Measurements from ENCODE around the gene FOXO1.

Gene FOXO1

DNA sequence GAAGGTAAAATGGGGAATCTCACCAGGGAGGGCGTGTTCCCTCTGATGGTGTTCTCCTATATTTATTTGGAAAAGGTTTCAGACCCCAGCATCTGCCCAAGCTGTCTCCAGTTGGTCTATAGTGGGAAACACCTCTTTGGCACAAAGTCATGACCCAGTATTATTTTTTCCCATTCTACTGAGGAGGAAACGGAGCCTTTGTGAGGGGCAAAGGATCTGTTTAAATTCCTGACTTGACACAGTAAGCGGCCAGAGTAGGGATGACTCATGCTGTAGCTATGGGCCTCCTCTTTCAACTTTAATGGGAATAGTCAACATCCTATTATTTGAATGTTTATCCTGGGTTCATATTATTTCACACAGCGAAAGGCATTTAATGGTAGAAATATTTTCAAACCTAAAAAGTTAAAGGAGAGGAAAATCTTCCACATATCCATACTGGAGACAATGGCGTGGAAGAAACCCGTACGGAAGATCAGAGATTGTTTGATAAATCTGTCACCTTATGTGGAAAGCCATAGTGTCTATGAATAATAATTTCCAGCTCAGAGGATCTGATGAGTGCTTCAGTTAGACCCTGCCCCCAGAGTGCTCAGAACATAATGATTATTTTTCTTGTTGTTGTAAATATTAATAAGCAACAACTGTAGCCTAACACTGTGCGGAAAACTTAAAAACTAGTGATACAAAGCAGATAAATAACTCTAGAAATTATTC, 126.0 kb downstream of the FOXO1 start:
- no peak for DNase-seq (ENCODE audit: low spot score)

DNA sequence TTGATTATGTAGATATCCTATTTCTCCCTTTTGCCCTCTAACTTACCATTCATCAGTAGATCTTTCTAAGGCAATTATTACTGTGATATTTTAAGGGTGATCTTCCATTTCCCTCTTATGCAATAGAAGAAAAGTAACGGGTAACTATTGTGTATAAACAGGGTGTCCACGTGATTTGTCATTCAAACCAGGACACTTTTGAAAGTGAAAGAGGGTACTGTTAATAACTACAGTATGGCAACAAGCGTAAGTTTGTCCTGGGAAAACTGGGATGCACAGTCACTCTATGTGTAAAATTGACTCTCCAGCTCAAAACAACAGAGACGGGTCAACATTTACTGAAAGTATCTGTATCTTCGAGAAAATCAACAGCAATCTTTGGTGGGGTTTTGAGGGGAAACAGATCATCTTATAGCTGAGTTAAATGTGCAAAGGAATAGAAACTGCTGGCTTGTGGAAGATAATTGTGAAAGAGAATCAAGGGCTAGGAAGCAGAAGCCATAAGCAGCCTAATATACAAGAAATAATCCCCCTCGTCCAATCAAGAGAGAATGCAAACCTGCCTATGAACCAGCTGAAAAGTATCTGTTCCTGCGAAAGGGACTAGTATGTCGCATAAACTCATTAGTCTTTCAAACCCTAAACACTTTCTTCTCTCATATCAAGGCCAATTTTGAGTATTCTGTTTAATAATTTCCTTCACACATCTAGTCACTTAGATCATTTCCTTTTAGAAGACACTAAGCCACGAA, 126.7 kb downstream of the FOXO1 start:
- no peak for DNase-seq (ENCODE audit: low spot score)

DNA sequence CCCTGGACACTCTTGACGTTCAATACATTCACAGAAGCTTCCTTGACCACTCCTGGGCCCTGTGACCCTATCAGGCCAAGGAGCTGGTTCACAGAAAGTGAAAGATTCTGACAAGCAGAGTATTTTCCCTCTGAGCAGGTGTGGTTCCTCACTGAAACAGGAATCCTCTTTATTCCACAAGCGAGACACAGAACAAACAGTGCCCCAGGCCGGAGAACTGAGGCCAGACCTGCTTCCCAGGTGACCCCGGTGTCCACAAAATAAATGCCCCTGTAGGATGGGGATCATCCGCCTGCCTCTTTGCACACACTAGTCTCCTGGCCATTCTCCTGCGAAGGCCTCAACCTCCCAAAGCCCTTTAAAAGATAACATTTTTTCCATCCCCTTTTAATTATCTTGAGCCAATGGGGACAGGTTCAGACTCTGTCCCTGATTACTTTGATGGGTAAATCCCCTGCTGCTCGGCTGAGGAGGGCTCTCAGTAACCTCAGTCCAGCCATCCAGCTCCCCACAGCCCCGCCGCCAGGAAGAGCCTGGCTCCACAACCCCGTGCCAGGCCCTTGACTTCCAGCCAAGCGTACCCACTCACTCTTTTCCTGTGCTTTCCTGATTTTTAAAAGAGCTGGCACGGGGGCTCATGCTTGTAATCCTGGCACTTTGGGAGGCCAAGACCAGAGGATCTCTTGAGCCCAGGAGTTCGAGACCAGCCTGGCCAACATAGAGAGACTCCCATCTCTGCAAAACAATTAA, 129.1 kb downstream of the FOXO1 start:
- DNase-seq (ENCODE audit: low spot score) = no peak

DNA sequence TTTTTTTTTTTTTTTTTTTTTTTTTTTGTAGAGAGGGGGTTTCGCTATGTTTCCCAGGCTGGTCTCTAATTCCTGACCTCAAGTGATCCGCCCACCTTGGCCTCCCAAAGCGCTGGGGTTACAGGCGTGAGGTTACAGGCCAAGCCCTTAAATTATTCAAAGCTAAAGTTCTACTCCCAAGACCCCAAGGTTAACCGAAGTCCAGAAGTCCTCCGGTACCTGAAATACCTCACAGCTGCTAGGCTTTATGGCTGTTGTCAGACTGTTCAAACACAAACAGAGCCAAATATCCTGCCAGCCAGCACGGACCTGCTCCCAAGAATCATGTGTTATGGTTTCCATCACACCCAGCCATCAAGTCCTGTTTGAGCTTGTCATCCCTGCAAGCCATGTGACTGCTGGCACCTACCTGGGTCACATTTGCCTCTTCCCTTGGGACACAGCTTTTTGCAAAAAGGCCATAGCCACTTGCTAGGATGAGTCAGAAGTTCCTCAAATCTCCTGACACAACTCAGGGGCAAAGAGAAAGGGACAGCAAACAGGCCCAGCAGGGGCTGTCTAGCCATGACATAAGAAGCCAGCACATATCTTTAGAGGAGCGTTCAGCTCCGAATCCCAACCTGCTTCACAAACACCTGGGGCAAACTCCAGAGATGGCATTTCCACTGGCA, 129.9 kb downstream of the FOXO1 start:
- DNase-seq (ENCODE audit: low spot score) = no peak

DNA sequence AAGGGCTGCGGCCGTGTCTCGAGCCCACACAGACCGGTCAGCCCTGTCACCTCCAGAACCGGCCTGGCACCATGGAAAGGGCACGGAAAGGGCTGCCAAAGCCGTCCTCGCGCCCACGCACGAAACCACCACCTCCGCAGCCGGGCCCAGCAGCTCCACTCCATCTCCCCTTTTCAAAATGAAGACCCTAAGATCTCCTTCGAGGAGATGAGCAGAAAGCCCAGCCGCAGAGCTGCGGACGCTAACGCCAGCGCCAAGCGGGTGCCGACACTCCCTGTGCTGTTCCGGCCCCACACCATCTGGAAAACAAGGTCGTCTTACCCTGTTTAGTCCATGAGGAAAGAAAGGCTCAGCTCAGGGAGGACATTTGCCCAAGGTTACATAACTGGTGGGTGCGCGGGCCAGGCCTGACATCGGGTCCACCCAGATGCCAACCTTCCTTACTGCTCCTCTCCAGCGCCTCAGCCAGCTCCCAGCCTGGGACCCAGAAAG, 131.1 kb downstream of the FOXO1 start:
- no peak for DNase-seq (ENCODE audit: low spot score)

DNA sequence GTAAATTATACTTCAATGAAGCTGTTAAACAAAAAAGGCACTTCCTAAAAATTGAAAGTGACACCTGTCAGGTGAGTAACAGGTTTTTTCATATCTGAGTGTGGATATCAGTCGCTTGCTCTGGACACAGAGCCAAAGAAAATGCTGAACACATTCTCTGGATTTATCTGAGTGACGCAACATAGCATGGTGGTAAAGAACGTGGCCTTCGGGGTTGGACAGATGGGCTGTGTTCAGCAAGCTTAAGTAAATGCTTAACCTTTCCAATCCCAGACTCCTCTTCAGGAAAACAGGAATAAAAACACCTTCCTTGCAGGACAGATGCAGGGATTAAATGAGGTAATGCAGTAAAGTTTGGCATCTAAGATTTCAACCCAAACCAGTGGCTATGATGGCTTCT, 132.0 kb downstream of the FOXO1 start:
- no peak for DNase-seq (ENCODE audit: low spot score)

DNA sequence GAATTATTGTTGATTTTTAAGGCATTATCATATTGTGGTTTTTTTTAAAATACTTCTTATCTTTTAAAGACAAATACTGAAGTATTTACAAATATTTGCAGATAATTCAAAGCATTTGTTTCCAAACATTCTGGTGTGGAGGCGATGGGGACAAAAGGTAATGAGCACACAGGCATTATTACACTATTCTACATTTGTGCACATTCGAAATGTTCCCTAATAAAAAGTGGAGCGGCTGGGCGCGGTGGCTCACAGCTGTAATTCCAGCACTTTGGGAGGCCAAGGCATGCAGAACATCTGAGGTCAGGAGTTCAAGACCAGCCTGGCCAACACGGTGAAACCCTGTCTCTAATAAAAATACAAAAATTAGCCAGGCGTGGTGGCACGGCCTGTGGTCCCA, 133.4 kb downstream of the FOXO1 start:
- DNase-seq (ENCODE audit: low spot score) = no peak

DNA sequence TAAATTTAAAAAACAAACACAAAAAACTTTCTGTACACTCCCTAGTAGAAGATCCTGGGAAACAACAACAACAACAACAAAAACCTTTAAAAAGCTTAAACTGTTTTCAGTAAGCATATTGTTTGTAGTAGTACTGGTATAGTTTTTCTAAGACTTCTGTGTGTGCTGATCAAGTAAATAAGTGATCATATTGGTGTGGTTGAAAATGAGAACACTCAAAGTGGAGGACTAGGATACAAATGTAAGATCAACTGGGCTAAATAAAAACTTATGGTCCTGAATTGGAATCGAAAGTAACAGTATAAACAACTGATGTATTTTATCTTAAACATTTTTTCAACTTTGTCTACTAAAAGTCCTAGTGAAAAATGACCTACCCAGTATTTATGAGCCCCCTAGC, 135.5 kb downstream of the FOXO1 start:
- DNase-seq (ENCODE audit: low spot score) = no peak

DNA sequence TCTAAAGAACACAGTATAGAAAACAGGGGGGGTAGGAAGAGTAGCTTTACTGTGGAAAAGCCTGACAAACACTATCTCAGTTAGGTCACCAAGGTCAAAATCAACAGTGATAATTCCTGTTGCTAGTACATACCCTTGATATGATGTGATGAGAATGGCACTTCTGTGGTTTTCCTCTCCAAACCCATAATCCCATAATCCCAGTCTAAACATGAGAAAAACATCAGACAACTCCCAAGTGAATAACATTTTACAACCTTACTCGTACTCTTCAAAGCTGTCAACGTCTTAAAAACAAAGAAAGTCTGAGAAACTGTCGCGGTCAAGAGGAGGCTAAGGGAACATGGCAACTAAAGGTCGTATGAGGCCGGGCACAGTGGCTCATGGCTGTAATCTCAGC, 137.6 kb downstream of the FOXO1 start:
- no peak for DNase-seq (ENCODE audit: low spot score)

DNA sequence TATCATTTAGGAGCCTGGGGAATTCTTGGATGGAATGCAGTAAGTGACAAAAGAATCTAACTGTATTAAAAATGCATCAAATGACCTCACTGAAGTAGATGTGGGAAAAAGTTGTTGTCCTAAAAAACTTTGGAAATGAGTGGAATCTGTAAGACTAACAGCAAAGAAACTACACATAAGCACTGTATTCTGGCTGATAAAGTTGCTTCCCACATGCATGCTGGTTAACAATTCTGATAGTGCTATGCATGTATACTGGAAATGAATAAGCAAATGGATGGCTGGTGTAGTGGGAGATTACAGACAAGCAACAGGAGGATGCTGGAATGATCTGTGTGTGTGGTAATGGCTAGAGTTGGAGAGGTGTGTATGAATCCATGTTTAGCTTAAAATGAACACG, 138.5 kb downstream of the FOXO1 start:
- DNase-seq (ENCODE audit: low spot score) = no peak

DNA sequence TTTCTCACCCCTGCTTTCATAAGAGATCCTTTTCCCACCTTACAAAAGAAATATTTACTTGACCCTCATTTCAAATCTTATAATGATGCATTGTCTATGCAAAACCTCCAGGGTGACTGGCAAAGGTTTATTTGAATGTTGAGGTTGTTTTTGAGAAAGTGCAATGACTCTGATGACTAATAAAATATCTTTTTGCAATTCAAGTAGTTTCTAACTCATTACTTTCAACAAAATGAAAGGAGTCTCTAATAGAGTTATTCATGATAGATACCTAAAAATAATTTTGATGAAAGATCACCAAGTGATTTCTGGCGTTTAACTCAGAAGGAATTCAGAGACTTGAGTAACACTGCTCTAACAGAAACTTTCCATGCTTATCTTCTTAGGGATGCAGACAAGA, 144.2 kb downstream of the FOXO1 start:
- DNase-seq (ENCODE audit: low spot score) = no peak

DNA sequence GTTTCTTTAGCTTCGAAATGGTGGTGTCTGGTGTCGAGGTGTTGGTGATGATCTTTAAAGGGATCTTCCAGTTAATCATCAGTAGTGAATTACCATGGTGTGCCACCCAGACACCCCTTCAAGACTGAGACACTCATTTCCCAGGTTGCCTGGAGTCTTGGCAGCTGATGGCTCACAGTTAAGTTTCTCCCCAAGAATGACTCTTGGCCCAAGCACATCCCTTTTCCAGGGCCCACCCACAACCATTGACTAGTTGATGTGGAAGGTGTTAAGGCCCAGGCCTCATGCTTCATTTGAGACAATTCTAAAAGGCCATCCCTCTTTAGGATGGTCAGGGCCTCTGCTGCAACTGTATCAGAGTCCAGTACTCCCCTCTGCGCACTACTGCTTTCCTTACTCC, 145.5 kb downstream of the FOXO1 start:
- DNase-seq (ENCODE audit: low spot score) = no peak

DNA sequence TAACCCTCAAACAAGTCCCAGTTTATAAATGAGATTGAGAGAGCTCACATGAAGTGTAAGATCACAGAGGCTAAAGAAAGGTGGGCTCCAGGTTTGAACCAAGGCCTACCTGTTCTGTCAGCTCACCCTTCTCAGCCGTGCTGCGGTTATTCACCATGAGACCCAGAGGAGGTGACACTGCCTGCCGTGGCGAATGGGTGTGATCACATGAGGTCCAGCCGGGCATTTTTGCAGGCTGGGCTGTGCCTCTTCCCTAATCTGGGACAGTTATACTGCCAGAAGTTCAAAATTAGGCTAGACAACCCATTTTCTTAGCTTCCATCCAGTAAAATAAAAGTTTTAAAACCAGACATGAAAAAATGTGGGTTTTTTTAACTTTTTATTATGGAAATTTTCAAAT, 146.8 kb downstream of the FOXO1 start:
- no peak for DNase-seq (ENCODE audit: low spot score)

DNA sequence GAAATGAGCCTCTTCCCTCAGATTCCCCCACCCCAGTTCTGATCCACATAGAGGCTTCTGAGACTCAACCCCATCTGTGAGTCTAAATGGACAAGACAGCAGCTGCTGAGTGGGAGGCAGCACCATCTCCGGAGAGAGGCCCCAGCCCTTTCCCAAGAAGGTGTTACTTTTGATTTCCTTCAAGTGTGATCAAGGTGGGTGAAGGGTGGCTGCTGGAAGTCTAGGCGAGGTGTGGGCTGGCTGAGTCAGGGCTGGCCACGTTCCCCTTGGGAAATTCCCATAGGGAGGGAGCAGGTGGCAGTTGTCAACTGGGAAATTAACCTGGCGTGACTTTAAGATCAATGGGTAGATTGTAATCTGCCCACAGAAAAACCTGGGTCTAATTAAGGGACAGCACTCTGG, 148.0 kb downstream of the FOXO1 start:
- DNase-seq (ENCODE audit: low spot score) = peak; percentile 29

DNA sequence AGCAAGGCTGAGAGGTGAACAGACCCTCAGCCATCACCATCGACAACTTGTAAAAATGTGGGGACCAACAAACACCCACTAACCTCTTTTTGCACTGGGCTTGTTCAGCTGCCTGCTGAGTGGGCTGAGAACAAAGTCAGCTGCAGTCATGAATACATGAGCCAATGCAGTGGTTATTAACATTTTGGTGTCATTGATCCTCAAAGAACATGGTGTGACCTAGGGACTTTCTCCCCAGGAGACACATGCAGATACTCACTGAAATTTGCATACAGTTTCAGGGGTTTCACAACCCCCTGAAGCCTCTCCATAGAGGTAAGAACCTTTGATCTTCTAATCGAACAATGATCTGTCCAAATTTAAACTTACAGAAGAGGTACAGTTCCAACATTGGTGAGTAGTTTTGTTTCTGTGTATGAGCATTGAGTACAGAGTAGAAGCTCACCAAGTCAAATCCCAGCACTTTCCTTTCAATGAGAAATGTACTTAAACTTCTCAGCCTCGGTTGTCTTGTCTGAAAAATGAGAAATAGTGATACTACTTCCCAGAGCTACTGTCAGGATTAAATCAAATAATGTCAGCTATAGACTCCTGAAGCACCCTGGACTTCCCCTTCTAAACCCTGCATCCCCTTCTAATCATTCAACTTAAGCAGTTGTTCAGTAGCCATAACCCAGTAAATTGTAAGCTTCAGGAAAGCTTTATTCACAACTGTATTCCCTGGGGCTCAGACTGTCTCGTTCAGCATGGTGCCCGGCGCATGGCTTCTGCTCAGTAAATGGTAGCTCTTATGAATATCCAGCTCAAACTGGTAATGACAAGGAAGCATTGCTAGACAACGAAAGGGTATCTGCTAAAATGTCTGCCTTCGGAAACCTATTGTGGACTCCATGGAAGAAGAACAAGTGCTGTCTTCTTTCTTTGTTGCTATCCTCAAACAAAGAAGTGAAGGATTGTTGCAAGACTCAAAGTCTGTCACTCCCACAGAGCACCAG, 148.7 kb downstream of the FOXO1 start:
- DNase-seq (ENCODE audit: low spot score) = no peak

DNA sequence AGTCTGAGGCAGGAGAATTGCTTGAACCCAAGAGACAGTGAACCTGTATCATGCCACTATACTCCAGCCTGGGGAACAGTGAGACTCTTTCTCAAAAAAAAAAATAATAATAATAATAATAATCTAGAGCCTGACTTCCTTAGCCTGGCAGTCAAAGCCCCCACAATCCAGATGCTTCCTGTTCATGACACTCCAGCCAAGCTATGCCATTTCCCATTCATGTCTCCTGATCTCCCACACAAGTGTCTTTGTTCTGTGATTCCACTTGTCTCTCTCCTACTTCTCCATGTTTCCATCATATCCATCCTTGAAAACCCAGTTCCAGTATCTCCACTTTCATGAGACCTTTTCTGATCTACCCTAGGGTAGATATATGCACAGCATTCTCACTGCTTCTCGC, 150.7 kb downstream of the FOXO1 start:
- no peak for DNase-seq (ENCODE audit: low spot score)

DNA sequence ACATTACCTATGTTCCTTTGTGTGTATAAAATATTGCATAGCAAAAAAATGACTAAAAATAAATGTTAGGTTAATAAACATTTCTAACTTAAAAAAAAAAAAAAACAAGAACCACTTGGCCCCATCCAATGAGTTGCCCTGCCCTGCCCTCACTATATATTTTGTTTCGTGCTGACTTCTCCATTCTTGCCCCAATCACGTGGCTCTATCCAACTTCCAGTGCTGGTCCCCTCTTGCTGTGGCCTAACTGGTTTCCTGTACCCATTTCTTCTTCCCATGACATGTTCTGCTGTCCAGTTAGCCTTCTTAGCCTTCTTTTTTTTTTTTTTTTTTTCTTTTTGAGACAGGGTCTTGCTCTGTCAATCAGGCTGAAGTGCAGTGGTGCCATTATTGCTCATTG, 151.6 kb downstream of the FOXO1 start:
- no peak for DNase-seq (ENCODE audit: low spot score)

DNA sequence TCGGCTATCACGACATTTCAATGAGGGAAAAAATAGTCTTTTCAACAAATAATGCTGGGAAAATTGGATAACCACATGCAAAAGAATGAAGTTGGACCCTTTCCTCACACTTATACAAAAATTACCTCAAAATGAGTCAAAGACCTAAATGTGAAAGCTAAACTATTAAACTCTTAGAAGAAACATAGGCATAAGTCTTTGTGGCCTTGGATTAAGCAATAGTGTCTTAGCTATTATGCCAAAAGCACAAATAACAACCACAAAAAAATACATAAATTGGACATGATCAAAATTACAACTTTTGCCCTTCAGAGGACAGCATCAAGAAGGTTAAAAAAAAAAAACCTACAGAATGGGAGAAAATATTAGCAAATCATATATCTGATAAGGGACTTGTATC, 156.6 kb downstream of the FOXO1 start:
- DNase-seq (ENCODE audit: low spot score) = no peak

DNA sequence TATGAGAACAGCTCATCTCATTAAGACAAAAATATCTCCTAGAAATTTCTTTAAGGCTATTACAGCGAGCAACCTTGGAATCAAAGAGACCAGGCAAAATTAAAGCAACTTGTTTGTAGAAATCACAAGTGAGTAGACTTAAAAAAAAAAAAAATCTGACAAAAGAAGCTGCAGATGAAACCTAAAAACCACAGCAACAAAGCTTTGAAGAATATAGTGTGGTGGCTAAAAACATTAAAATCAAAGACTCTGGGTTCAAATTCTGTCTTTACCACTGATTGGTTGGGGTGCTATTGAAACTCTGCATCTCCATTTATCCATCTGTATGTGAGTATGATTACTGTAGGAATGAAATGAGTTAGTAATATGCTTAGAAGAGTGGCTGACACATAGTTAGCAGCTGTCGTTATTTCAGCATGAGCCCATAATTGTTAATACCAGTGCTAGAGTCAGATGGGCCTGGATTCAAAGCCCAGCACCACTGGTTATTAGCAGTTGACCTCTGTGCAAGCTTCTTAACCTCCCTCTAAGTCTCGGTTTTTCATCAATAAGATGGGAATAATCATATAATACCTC, 157.6 kb downstream of the FOXO1 start:
- DNase-seq (ENCODE audit: low spot score) = no peak

DNA sequence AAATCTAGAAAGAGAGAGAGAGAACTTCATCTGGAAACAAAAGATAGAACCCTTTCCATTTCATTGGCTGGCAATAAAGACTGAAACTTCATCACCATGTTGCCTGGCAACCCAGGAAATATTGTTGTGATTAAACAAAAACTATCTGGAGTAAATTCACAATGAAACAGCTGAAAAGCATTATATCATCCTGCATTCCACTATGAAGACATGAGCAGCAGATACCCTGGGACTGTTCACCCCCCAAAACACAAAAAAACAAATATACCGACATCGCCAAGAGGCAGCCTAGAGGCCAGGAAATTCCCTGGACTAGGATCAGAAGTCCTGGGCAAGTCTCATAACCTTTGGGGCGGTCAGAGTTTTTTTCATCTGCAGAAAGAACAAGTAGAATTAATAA, 158.3 kb downstream of the FOXO1 start:
- DNase-seq (ENCODE audit: low spot score) = no peak

Data from CD4-positive, alpha-beta T cell treated with Interleukin-6 at 100 ng/mL for 8 hours (primary cell).